ENCODE data around the gene PXN.
A peak's percentile ranks its signal among the peaks of the same experiment; 100 is the strongest.
"Not testable (repeated sequence)": the region's sequence is repeated elsewhere in the genome, so short reads cannot be mapped to it uniquely, and the experiment has no call there.

PXN gene

DNA sequence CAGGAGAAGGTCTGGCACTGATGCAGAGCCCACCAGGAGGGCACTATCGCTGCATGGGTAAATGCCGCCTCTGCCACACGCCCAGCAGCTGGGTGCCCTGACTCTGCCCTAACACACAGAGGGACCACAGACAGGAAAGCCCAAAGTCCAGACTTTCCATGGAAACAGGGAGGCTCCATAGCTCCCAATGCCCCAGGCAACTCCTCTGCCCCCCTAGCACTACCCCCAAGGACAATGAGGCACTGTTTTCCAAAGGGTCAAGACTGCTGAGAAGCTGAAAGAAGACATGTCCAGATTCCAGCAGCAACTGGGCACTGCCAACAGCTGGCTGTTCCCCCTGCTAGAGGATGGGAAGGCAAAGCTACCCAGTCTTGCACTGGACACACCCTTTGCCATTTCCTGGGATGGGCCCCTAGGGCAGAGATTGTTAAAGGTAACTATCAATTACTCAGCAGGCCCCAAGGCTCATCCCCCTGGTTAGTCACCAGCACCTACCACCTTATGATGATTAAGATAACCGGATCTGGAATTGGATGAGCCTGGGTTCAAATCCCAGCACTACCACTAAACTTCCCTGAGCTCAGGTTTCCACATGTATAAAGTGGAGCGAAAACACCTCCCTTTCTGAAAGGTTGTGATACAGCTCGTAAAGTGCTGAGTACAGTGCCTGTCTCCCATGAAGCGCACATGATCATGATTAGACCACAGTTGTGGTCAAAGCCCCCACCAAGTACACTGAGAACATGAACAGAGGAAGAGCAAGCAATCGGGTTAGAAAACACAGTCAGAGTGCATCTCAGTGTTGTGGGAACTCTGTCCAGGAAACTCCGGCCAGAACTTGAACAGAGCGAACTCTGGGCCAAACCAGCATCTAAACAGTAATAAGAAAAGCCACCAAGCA lies 3.3 kb downstream of the PXN start:
- Histone ChIP-seq H3K4me3 (peak overlapping the region; percentile 96), H3K27ac (peak overlapping the region; percentile 82 to 90)
- TF ChIP-seq, protein P1, sequence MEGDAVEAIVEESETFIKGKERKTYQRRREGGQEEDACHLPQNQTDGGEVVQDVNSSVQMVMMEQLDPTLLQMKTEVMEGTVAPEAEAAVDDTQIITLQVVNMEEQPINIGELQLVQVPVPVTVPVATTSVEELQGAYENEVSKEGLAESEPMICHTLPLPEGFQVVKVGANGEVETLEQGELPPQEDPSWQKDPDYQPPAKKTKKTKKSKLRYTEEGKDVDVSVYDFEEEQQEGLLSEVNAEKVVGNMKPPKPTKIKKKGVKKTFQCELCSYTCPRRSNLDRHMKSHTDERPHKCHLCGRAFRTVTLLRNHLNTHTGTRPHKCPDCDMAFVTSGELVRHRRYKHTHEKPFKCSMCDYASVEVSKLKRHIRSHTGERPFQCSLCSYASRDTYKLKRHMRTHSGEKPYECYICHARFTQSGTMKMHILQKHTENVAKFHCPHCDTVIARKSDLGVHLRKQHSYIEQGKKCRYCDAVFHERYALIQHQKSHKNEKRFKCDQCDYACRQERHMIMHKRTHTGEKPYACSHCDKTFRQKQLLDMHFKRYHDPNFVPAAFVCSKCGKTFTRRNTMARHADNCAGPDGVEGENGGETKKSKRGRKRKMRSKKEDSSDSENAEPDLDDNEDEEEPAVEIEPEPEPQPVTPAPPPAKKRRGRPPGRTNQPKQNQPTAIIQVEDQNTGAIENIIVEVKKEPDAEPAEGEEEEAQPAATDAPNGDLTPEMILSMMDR (IDR thresholded peaks at IDR 0.05): no peak
- no peak for DNase-seq (ENCODE audit: low spot score)

DNA sequence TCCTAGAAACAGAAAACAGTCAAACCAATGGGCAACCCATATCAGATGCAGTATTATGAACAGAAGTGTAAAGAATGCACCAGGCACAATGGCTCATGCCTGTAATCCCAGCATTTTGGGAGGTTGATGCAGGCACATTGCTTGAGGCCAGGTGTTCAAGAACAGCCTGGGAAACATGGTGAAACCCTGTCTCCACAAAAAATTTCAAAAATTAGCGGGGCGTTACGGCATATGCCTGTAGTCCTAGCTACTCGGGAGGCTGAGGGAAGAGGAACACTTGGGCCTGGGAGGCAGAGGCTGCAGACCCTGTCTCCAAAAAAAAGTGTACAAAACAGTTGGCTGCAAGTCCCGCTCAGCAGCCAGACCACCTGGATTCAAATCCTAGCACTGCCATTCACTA lies 4.9 kb downstream of the PXN start:
- H3K27ac ChIP-seq: no peak overlapping the region
- no peak for DNase-seq (ENCODE audit: low spot score)
- H3K4me3 ChIP-seq: no peak overlapping the region
- TF ChIP-seq, protein P1 (IDR thresholded peaks at IDR 0.05): no peak

DNA sequence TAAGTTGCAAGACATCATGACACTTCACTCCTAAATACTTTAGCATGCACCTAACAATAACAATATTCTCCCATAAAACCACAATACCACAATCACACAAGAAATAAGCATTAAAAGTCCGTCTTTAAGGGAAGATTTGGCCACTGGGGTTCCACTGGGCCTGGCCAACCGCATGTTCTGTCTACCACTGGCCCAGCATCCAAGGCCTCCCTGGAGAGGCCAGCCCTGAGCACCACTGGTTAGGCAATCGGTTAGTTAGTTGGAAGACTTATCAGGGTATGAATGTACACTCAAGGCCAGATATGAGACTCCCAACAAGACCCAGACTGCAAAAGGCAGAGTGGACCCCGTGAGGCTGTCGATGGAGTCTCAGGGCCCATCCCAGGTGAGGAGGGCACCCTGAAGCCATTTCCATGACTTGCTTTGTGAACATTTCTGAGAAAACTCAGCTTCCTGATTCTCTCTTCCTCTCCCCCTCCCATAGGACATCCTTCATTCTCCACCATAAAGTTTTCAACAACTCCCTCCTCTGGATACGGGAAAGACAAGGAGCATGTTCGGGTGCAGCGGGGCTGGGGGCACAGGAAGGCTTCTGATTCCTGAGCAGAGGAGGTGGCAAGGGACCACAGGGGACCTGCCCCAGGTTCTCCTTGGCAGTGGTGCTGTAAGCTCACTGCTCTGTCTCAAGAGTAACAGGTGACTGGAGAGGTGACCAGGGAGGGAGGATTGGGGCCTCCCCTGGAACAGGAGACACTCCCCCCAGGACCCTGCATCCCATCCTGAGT lies 5.9 kb downstream of the PXN start:
- DNase-seq (ENCODE audit: low spot score): no peak

DNA sequence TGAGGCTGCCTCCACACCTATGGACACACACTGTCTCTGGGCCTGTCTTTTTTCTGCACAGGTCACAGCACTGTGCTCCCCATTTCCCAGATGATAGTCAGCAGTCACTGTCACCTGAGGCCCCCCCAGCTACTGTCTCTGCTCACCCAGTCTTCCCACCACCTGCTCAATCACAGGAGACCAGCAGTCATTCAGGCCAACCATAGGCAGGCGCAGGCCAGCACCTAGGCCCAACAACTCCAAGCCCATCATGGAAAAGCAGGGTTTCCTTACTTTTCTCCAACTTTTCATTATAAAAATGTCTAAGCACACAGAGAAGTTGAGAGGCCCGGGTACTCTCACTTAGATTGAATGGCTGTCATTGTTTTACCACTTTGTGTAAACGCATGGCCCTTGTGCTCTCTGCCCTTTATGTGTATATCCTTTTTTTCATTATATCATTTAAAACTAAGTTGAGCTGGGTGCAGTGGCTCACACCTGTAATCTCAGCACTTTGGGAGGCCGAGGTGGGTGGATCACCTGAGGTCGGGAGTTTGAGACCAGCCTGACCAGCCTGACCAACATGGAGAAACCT lies 7.1 kb downstream of the PXN start:
- TF ChIP-seq, protein P1 (IDR thresholded peaks at IDR 0.05): no peak
- DNase-seq (ENCODE audit: low spot score): no peak
- Histone ChIP-seq H3K27ac (peak overlapping the region; percentile 77 to 79), H3K4me3 (no peak overlapping the region)

More for the DNA sequence above, 5.9 kb downstream of the PXN start:
- TF ChIP-seq, protein P1 (IDR thresholded peaks at IDR 0.05): no peak
- H3K4me3 ChIP-seq: no peak overlapping the region
- peak overlapping the region; percentile 46 to 79 for H3K27ac ChIP-seq

DNA sequence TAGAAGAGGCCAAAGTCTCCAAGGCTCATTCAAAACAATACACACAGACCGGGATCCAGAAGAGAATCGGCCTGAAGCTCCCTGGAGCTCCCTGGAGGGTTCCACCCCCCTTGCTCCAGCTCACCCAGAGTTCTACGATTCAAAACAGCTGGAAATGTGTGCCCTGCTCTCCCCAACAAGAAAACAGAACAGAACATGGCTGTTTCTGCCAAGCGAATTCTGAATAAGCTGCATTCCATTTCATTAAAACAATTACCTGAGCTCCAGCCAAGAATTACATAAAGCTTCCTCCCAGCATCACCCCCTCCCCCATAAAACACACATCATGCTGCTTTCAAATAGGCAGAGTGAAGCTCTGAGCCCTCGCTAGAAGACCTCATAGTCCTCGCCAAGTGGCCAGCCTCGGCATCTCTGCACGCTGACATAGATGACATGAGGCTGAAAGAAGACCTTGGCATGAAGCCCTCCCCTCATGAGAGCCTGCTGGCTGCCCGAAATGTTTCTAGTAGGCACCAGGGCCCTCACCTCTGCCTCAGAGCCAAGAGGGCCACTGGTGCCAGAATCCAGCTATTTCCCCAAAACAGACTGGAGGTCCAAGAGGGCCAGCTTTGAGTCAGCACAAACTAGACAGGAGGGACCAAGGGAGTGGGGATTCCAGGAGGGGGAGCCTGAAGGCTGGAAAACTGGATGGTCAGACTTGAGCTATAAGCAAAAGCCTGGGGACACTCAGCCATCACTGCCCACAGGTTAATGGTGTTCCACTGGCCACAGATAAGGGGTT lies 8.3 kb downstream of the PXN start:
- TF ChIP-seq, protein P1 (IDR thresholded peaks at IDR 0.05): no peak
- DNase-seq (ENCODE audit: low spot score): no peak
- Histone ChIP-seq H3K27ac (peak overlapping the region; percentile 77 to 79), H3K4me3 (peak overlapping the region; percentile 42)

DNA sequence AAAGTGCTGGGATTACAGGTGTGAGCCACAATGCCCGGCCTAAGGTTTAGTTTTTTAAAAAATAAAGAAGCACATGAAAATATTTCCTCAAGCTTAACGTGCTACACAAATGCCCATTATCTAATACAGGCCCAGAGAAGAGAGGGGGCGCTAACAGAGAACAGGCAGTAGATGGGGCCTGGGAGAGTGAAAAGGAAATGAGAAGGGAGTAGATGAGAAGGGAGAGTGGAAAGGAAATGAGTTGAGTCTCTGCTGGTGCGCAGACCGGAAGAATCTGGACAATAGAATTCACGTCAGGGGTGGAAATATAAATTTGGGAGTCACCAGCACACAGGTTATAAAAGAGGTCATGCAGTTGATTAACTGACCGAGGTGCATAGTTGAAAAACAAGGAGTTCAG lies 10.7 kb downstream of the PXN start:
- TF ChIP-seq, protein P1 (IDR thresholded peaks at IDR 0.05): no peak
- H3K27ac ChIP-seq: peak overlapping the region in 1 of 2 donors; percentile 37
- DNase-seq (ENCODE audit: low spot score): no peak
- no peak overlapping the region for H3K4me3 ChIP-seq

DNA sequence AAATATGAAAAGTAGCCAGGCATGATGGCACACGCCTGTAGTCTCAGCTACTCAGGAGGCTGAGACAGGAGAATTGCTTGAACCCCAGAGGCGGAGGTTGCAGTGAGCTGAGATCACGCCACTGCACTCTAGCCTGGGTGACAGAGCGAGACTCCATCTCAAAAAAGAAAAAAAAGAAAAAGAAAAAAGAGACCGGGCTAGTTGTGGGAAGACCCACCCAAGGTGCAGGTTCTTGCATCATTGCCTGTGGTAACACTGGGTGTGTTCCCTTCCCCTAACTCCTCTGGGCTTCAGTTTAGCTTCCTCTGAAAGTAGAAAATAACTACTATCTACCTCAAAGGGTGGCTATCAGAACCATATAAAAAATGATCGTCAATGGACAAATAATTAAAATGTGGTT lies 12.2 kb downstream of the PXN start:
- not testable (repeated sequence) for H3K4me3 ChIP-seq; DNase-seq (ENCODE audit: low spot score)
- peak overlapping the region in 1 of 2 donors; percentile 37 for H3K27ac ChIP-seq

All from coronary artery (tissue), 2 donors.